Breast epithelium (tissue), 4 donors: ENCODE data around the gene SLC6A7. TPM values are rescaled to one million over a fixed set of nuclear protein-coding genes. Genes with fewer than 3 reads are reported as not detected.

Experiments used
- DNase-seq, 2 donors: peaks; one replicate each; pipeline ENCODE4 v3.0.0-alpha.2; 2019; ENCODE audit warnings: low spot score in 2 of 2
- H3K27ac ChIP-seq, 2 donors: fragments of 200-600 bp; sonication (generic) in 1 of 2; one replicate each; pipeline ENCODE4 v1.5.1; 2016 to 2019; ENCODE audit warnings: mild to moderate bottlenecking in 1 of 2
- H3K27me3 ChIP-seq, 2 donors: fragments of 200-600 bp; sonication (generic) in 1 of 2; one replicate each; pipeline versions ENCODE4 v1.5.1 to v1.6.0; 2017 to 2019; ENCODE audit warnings: control low read depth in 1 of 2, mild to moderate bottlenecking in 1 of 2
- H3K36me3 ChIP-seq: fragments of 200-600 bp; one replicate; pipeline ENCODE4 v1.5.1; 2019
- H3K4me1 ChIP-seq, 2 donors: fragments of 200-600 bp; sonication (generic); one replicate each; pipeline ENCODE4 v1.5.1; 2016 to 2019; ENCODE audit warnings: control low read depth in 1 of 2
- H3K4me3 ChIP-seq, 3 donors: fragments of 200-600 bp; sonication (generic); 1 replicate in 2 of 3; 2 replicates in 1 of 3; pipeline ENCODE4 v1.5.1; 2016 to 2019; ENCODE audit warnings: mild to moderate bottlenecking in 3 of 3, moderate library complexity in 2 of 3
- H3K9me3 ChIP-seq, 2 donors: fragments of 200-600 bp; sonication (generic) in 1 of 2; one replicate each; pipeline ENCODE4 v1.5.1; 2016 to 2019; ENCODE audit warnings: control low read depth in 1 of 2
- CTCF ChIP-seq, 3 donors: fragments of 450-650 bp; IDR thresholded peaks; one replicate each; pipeline ENCODE4 v1.5.1; 2016 to 2017; ENCODE audit warnings: antibody characterized with exemption in 3 of 3, mild to moderate bottlenecking in 3 of 3, moderate library complexity in 3 of 3
- POLR2A ChIP-seq: fragments of 450-650 bp; IDR thresholded peaks from one replicate; pipeline ENCODE4 v1.6.1; 2016; ENCODE audit warnings: antibody characterized with exemption, mild to moderate bottlenecking, moderate library complexity
- POLR2AphosphoS5 ChIP-seq, 3 donors: sonication (generic); formaldehyde crosslinking; IDR thresholded peaks; one replicate each; pipeline ENCODE4 v1.6.1; 2017; ENCODE audit warnings: antibody characterized with exemption in 3 of 3
- intact Hi-C: fragments of 100-400 bp; cut with DNase I; formaldehyde crosslinking; loops from one replicate; pipeline ENCODE4 v1.15.1; 2023; ENCODE audit warnings: low total_unique reads
- total RNA-seq, 3 donors: library from RNA; depleted of rRNA; stranded (reverse); fragments of >200 nt; gene quantifications; one replicate each; pipeline ENCODE4 v1.1.0, GENCODE V29; 2016

SLC6A7 gene
- total RNA-seq, 3 donors from 2014 or later = 0.15 to 0.16 TPM; not detected in 1

GRCh38 chr5:150181027-150181426 lies 8.8 kb upstream of the SLC6A7 start:
- no peaks in the 10 kb centered on the region for H3K36me3 ChIP-seq
- H3K4me3 ChIP-seq = no peak overlapping the region
- no peaks in the 10 kb centered on the region for H3K27me3 ChIP-seq
- H3K27ac ChIP-seq = peak overlapping the region; percentile 57 to 91
- TF ChIP-seq POLR2A (no peak), CTCF (IDR thresholded peaks at IDR 0.05) (no peak)
- H3K4me1 ChIP-seq = no peaks in the 10 kb centered on the region
- H3K9me3 ChIP-seq = no peaks in the 10 kb centered on the region
- DNase-seq = no peak
- intact Hi-C loops = no loop called here

GRCh38 chr5:150181766-150182545 lies 7.9 kb upstream of the SLC6A7 start:
- no peaks in the 10 kb centered on the region for H3K27me3 ChIP-seq
- peak overlapping the region in 1 of 2 donors; percentile 28 for H3K27ac ChIP-seq
- no peak for TF ChIP-seq POLR2AphosphoS5 (IDR thresholded peaks at IDR 0.05)
- TF ChIP-seq CTCF (IDR thresholded peaks at IDR 0.05) = no peak
- no peak for TF ChIP-seq POLR2A
- intact Hi-C loops = no loop called here
- no peak for DNase-seq
- no peaks in the 10 kb centered on the region for H3K36me3 ChIP-seq
- no peaks in the 10 kb centered on the region for H3K4me1 ChIP-seq
- H3K4me3 ChIP-seq = no peak overlapping the region
- no peaks in the 10 kb centered on the region for H3K9me3 ChIP-seq

- DNase-seq = no peak
- intact Hi-C loops = no loop called here
- no peak for TF ChIP-seq POLR2AphosphoS5 (IDR thresholded peaks at IDR 0.05)
- no peak for TF ChIP-seq CTCF (IDR thresholded peaks at IDR 0.05)
- TF ChIP-seq POLR2A = no peak
- Histone ChIP-seq H3K27me3 (no peaks in the 10 kb centered on the region), H3K4me1 (no peaks in the 10 kb centered on the region), H3K27ac (no peak overlapping the region), H3K9me3 (no peaks in the 10 kb centered on the region), H3K4me3 (no peak overlapping the region), H3K36me3 (no peaks in the 10 kb centered on the region)
These were observed 7.1 kb upstream of the SLC6A7 start for GRCh38 chr5:150182774-150183173.

GRCh38 chr5:150183436-150183835 lies 6.4 kb upstream of the SLC6A7 start:
- no peak overlapping the region for H3K27ac ChIP-seq
- no peaks in the 10 kb centered on the region for H3K9me3 ChIP-seq
- peaks cover 0 to 3% of the 10 kb centered on the region in 2 donors for H3K27me3 ChIP-seq
- no peak for TF ChIP-seq POLR2A
- no peak for TF ChIP-seq POLR2AphosphoS5 (IDR thresholded peaks at IDR 0.05)
- TF ChIP-seq CTCF (IDR thresholded peaks at IDR 0.05) = no peak
- no peaks in the 10 kb centered on the region for H3K4me1 ChIP-seq
- no peaks in the 10 kb centered on the region for H3K36me3 ChIP-seq
- DNase-seq = no peak
- no peak overlapping the region for H3K4me3 ChIP-seq
- intact Hi-C loops = no loop called here

GRCh38 chr5:150184006-150184405 lies 5.9 kb upstream of the SLC6A7 start:
- no peaks in the 10 kb centered on the region for H3K9me3 ChIP-seq
- no peaks in the 10 kb centered on the region for H3K4me1 ChIP-seq
- H3K27me3 ChIP-seq = peaks cover 0 to 9% of the 10 kb centered on the region in 2 donors
- no peaks in the 10 kb centered on the region for H3K36me3 ChIP-seq
- H3K4me3 ChIP-seq = no peak overlapping the region
- no peak for DNase-seq
- intact Hi-C loops = no loop called here
- TF ChIP-seq POLR2AphosphoS5 (IDR thresholded peaks at IDR 0.05) (no peak), CTCF (IDR thresholded peaks at IDR 0.05) (no peak), POLR2A (no peak)
- H3K27ac ChIP-seq = no peak overlapping the region
